Left cardiac atrium (tissue), 4 donors: ENCODE measurements around the gene EML3. TPM values are rescaled to one million over a fixed set of nuclear protein-coding genes. Genes with fewer than 3 reads are reported as not detected.

ENCODE experiments used
- ATAC-seq, 2 donors: fragments of 200-7000 bp; cut with Tn5 transposase; one replicate each; pipeline ENCODE4 v1.9.1; 2020; ENCODE audit warnings: mild to moderate bottlenecking in 2 of 2, moderate library complexity in 2 of 2
- DNase-seq: peaks from one replicate; pipeline ENCODE4 v3.0.0-alpha.2; 2020
- intact Hi-C, 2 donors: fragments of 100-400 bp; cut with DNase I; formaldehyde crosslinking; loops; one replicate each; pipeline versions ENCODE4 v1.14.1 to v1.15.1; 2022 to 2023
- microRNA-seq, 2 donors: library from miRNA; unstranded; fragments of <30 nt; microRNA quantifications; one replicate each; pipeline ENCODE4 v1.2.0, GENCODE V29; 2020
- total RNA-seq, 2 donors: library from RNA; stranded (reverse); fragmentation: NEBNext Ultra II Directional; extraction: Animal tissue kit (Norgen Biotek cat#: 25700); gene quantifications; one replicate each; pipeline ENCODE4 v1.2.1, GENCODE V29; 2021
- donor health status: DM: no; HTN: yes; CAD: no.
- donor health status: DM: no; HTN: yes; CAD: no; lungs with severe emphysema.
- donor health status: DM: yes; HTN: yes; CAD: no.
- donor health status: Dilated cardiomyopathy.

Gene EML3
- total RNA-seq, 2 donors from 2014 or later, result 29.1 to 46.8 TPM

DNA sequence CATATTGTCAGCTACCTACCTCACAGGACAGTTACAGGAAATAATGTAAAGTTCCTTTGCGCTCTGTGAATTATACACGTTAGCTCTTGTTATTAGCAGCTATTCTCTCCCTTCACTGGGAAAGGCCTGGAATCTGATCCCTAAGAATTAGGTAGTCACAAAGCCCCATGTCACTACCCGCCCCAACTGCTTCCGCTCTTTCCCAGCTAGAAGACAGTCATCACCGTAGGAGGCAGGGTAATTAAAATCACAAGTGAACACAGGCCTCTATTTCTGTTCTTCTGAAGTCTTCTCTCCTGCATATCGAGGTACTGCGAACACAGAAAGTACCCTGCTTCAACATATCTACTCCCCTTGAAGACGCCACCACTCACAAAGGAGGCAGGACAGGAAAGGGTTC lies 53.4 kb downstream of the EML3 start:
- no peak for ATAC-seq
- DNase-seq, result no peak
- intact Hi-C loops, result loop anchor here in 1 of 2 donors (5.0 kb wide), 1 partner anchor 162 kb away; no protein-coding TSS in a partner anchor

DNA sequence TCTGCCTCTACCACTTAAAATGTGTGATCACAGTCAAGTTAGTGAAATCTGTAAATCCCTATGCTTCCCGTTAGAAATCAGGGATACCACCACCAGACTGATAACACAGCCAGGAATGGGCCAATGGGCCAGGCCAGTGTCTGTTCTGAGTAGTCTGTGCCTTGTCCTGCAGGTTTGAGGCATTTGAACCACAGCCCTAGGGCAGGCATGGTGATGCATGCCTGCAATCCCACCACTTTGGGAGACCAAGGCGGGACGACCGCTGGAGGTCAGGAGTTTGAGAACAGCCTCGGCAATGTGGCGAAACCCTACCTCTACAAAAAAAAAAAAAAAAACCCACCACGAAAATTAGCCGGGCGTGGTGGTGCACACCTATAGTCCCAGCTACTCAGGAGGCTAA lies 53.9 kb downstream of the EML3 start:
- DNase-seq (peak; percentile 21), ATAC-seq (no peak)
- intact Hi-C loops, result loop anchor here in 1 of 2 donors (5.0 kb wide), 1 partner anchor 161 kb away; no protein-coding TSS in a partner anchor

DNA sequence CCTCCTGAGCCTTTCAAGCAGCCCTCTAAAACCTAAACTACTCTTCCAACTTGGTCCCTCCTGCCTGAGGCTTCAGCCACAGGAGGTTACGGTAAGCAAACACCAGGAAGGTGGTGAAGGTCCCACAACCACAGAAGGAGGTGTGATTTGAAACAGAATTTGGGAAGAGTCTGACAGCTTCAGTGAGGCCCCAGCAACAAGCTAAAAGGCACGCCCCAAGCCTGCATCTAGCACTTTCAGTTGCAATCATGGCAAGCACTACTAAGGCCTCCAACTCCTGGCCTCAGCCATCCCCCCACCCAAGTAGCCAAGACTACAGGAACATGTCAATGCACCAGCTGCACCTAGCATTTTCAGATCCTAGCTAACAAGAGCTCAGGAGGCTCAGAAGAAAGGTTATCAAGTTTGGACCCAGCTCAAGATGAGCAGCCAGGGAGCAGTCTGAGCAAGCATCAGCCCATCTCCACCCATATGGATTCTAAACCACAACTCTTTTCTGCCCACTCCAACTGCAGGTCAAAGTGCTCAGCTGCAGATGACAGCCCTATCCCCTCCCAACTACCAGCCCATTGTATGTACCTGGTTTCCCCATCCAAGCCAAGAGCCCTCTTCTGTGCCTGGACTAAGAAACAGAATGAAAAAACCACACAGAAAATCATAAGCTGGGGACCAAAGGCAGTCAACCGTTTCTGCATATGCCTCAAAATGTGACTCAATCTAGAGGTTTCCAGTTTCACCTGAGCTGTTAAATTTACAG lies 55.5 kb downstream of the EML3 start:
- intact Hi-C loops, result loop anchor here in 1 of 2 donors (5.0 kb wide), 1 partner anchor 160 kb away; no protein-coding TSS in a partner anchor
- ATAC-seq, result no peak
- DNase-seq, result peak; percentile 24

GRCh38 chr11:62556108-62556874 lies 56.3 kb downstream of the EML3 start:
- peak; percentile 93 for DNase-seq
- intact Hi-C loops, result loop anchor here in 1 of 2 donors (5.0 kb wide), 1 partner anchor 159 kb away; no protein-coding TSS in a partner anchor

GRCh38 chr11:62555464-62556107 lies 57.0 kb downstream of the EML3 start:
- peak in 1 of 2 donors; percentile 5 for ATAC-seq
- no peak for DNase-seq
- intact Hi-C loops, result loop anchor here in 1 of 2 donors (5.0 kb wide), 1 partner anchor 158 kb away; no protein-coding TSS in a partner anchor

More at GRCh38 chr11:62556108-62556874, 56.3 kb downstream of the EML3 start:
- ATAC-seq, result peak; percentile 74 to 77

- intact Hi-C loops, result loop anchor here in 1 of 2 donors (5.0 kb wide), 1 partner anchor 157 kb away; no protein-coding TSS in a partner anchor
- no peak for ATAC-seq
- DNase-seq, result peak; percentile 39
These were observed 58.0 kb downstream of the EML3 start for GRCh38 chr11:62554387-62555167.

- no peak for ATAC-seq
- intact Hi-C loops, result no loop called here
- DNase-seq, result peak; percentile 25
These were observed 58.7 kb downstream of the EML3 start for GRCh38 chr11:62553839-62554361.

DNA sequence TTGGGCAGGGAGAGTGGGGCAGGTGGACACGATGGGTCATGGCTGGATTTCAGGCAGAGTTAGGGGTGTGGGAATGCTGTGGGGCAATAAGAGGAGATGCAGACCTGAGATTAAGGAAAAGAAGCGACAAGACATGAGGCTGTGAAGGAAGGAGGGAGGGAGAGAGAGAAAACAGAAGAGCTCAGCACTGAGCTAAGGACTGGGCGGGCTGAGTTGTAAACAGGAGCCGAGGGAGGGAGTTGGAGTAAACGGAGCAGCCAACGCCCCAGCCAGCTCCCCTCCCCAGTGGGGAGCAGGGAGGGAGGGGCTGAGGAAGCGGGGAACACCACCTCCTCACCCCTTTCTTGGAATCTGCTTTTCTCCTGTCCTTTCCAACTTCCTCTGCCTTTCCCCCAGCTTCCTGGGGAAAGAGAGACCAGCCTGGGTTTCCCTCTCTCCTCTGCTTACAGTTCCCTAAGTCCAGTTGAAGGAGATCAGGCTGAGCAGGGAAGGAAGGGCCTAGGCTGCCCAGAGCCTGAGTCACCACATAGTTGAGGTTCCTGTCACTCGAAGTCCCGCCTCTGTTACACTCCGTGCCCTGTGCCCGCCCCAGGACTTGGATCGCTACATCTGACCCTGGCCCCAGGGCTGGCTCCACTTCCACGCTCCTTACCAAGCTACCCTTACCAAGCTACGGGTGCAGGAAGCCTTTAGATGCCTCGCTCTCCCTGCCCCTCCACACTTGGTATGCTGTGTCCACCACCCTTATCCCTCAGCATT lies 59.3 kb downstream of the EML3 start:
- peak; percentile 88 for DNase-seq
- intact Hi-C loops, result no loop called here
- peak; percentile 75 to 83 for ATAC-seq

DNA sequence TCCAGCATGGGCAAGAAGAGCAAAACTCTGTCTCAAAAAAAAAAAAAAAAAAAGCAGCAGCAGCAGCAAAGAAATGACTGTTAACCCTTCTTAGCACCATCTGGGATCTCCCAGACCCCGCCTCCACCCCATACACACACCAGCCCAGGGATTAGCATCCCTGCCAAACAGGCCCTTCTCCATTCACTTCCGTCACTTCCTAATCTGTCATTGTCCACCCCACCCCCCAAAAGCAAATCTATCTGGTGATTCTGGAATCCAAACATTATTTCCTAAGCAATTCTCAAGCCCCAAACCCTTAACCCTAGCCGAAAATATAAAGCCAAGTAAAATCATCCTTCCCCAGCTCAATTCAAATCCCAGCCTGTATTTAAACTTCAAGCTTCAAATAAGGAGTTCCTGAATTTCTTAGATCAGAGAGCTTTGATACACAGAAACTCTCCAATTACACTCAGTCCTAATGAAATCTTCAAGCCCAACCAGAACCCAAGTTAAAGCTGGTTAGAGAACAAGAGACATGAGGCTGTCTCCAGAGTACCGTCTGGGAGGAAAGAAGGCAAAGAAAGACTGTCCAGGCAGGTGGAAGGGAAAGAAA lies 60.0 kb downstream of the EML3 start:
- no peak for ATAC-seq
- intact Hi-C loops, result no loop called here
- DNase-seq, result peak; percentile 24

Small RNA genes lying within 50 kb of the gene (microRNA-seq; reads per million reads assigned to microRNA genes)
- 0 to 1.4 reads per million in 2 donors for gene MIR6747

Other genes starting within 250 kb of the EML3 start
- gene SCGB1A1, start 193.7 kb downstream of the EML3 start, total RNA-seq, result not detected
- 100 to 1,000 TPM; 329 to 404 TPM for gene AHNAK, start 66.0 kb downstream of the EML3 start, total RNA-seq
- gene EEF1G, start 38.9 kb downstream of the EML3 start, total RNA-seq, result 100 to 1,000 TPM; 833 to 894 TPM
- 10 to 100 TPM in 1 of 2 donors, 1 to 10 TPM in 1; 9.6 to 11.5 TPM for gene TUT1, start 21.3 kb downstream of the EML3 start, total RNA-seq
- 10 to 100 TPM; 38.1 to 60.6 TPM for gene MTA2, start 10.9 kb downstream of the EML3 start, total RNA-seq
- gene ROM1, start 482 bp upstream of the EML3 start, total RNA-seq, result 1 to 10 TPM; 3.7 to 3.8 TPM
- gene B3GAT3, start 9.2 kb upstream of the EML3 start, total RNA-seq, result 10 to 100 TPM; 20.5 to 22.4 TPM
- 100 to 1,000 TPM; 130 to 136 TPM for gene GANAB, start 33.8 kb upstream of the EML3 start, total RNA-seq
- 10 to 100 TPM; 11.0 to 13.8 TPM for gene INTS5, start 40.5 kb upstream of the EML3 start, total RNA-seq
- gene C11orf98, start 52.4 kb upstream of the EML3 start, total RNA-seq, result 10 to 100 TPM; 33.9 to 41.1 TPM
- 10 to 100 TPM in 1 of 2 donors, 1 to 10 TPM in 1; 6.6 to 10.0 TPM for gene CSKMT, start 52.5 kb upstream of the EML3 start, total RNA-seq
- 1 to 10 TPM; 6.2 to 7.0 TPM for gene UQCC3, start 58.9 kb upstream of the EML3 start, total RNA-seq
- 1 to 10 TPM; 4.0 to 4.1 TPM for gene LBHD1, start 59.5 kb upstream of the EML3 start, total RNA-seq
- 10 to 100 TPM; 70.7 to 71.8 TPM for gene UBXN1, start 66.3 kb upstream of the EML3 start, total RNA-seq
- gene LRRN4CL, start 76.8 kb upstream of the EML3 start, total RNA-seq, result 1 to 10 TPM; 6.1 to 7.3 TPM
- gene BSCL2, start 94.6 kb upstream of the EML3 start, total RNA-seq, result 10 to 100 TPM; 16.8 to 26.7 TPM
- not detected for gene GNG3, start 94.9 kb upstream of the EML3 start, total RNA-seq
- 10 to 100 TPM; 31.0 to 36.2 TPM for gene HNRNPUL2, start 114.7 kb upstream of the EML3 start, total RNA-seq
- gene TTC9C, start 115.7 kb upstream of the EML3 start, total RNA-seq, result 10 to 100 TPM; 14.0 to 15.9 TPM
- gene ZBTB3, start 141.4 kb upstream of the EML3 start, total RNA-seq, result 10 to 100 TPM in 1 of 2 donors, 1 to 10 TPM in 1; 7.2 to 10.5 TPM
- gene POLR2G, start 148.8 kb upstream of the EML3 start, total RNA-seq, result 10 to 100 TPM; 32.0 to 39.9 TPM
- gene TAF6L, start 158.6 kb upstream of the EML3 start, total RNA-seq, result 10 to 100 TPM in 1 of 2 donors, 1 to 10 TPM in 1; 8.1 to 11.0 TPM
- 10 to 100 TPM; 20.6 to 22.4 TPM for gene TMEM179B, start 174.6 kb upstream of the EML3 start, total RNA-seq
- 10 to 100 TPM; 12.0 to 17.6 TPM for gene TMEM223, start 179.2 kb upstream of the EML3 start, total RNA-seq
- 10 to 100 TPM; 40.5 to 45.6 TPM for gene NXF1, start 192.7 kb upstream of the EML3 start, total RNA-seq
- gene STX5, start 219.3 kb upstream of the EML3 start, total RNA-seq, result 10 to 100 TPM; 22.1 to 23.2 TPM
- gene TEX54, start 220.1 kb upstream of the EML3 start, total RNA-seq, result not detected
- gene WDR74, start 226.8 kb upstream of the EML3 start, total RNA-seq, result 10 to 100 TPM; 24.6 to 32.2 TPM